Measurements from ENCODE around the gene AGO1.
"Not testable (repeated sequence)": the region's sequence is repeated elsewhere in the genome, so short reads cannot be mapped to it uniquely, and the experiment has no call there.

Gene AGO1

DNA sequence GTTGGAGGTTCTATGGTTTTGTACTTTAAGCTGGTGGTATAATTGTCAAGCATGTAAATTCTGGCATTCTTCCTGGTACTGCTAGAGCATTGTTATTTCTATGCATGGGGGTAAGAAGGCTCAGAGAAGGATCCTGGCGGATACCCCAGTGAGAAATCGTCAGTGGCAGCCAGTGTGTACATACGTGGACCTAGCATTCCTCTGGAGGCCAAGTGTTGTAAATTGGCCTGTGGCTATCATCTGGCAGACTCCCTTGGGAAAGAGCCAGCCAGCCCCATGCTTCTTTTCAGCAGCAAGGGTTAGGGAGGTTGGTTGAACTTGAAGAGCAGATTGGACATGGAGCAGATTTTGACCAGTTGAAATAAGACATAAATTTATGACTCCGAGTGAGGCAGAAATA is 42.7 kb downstream of the AGO1 start:
- no peak for DNase-seq

DNA sequence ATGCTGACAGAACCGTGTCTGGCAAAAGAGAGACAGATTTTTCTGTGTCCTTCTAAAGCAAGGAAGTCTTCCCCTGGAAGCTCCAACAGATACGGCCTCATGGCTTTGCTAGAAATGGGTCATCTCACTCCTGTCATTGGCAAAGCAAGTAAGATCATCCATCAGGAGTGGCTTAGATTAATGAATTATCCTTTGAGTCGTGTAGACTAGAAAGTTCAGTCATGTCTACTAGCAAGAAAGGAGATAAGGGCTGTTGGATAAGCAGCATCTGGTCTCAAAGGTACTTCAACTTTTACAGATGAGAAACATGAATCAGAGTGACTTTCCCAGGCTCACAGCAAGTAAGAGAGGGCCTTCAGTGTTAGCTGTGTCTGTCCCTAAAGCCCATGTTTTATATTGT is 44.5 kb downstream of the AGO1 start:
- no peak for DNase-seq

DNA sequence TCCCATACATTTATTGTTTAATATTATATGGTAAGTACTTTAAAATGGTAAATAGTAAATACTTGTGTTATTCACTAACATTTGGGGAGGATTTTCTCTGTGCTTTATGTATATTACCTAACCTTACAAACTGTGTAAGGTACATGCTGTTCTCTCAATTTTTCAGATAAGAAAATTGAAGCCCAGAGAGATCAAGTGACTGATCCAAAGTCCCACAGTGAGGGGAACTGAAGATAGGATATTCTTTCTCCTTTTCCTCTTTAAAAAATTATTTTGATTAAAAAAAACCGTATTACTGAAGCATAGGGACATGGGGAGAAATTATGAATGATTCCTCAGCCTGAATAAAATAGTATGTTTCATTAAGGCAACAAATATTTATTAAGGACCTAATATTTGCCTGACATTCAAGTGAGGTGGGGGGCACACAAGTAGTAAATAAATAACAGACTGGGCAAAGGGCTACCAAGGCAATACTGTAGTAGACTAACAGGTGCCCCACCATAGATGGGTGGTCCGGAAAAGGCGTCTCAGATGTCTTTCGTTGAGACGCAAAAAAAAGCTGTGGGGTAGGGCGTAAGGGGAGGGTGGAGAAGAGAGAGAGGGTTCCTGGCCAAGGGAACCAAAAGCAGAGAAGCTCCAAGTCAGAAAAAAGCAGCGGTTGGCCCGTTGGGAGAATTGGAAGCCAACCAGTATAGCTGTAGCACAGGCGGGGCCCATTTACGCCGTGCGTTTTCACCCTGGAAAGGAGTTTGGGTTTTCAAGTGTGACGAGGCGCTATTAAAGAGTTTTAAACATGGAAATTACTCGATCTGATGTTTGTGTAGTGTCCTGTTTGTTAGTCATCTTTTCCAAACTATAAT is 47.0 kb downstream of the AGO1 start:
- DNase-seq, result no peak

DNA sequence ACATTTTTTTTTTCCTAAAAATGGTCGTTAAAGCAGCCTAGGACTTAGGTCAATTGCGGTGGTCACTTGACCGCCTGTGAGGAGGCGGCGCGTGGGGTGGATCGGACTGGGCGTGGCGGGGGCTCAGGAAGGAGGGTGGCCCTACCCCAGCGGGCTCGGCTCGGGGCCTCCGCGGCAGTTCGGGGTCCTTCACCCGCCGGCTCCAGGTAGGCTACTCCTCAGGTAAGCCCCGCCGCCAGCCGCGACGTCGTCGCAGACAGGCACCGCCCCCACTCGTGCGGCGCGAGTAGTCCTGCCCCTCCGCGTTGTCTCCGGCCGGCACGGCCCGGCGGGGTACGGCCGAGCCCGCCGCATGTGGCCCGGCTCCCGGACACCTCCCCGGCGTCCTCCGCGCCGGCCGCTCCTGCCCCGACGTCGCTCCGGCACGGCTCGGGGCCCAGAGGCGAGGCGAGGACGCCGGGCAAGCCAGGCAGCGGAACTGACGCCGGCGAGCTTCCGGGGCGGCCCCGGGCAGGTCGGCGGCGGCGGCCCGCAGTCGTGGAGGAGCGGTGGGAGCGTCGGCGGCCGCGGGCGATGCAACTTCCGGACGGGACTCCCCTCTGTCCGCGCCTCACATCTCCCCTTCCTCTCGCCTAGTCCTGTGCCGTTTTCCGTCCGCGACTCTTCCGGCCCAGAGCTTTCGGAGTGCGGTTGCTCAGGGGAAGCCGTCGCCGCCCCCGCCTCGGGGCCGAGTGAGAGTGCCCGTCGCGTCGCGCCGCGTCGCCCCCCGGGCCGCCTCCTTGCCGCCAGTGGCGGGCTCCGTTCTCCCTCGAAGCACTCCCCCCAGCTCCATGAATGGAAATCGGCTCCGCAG is 47.8 kb downstream of the AGO1 start, which contains the start of gene AGO3:
Gene AGO3 (plus strand): TSS at position 513 of the 853 bp plus-strand sequence. CDS start 322 bp downstream, at position 835.
- DNase-seq, result peak in 1 of 2 experiments; percentile 51

DNA sequence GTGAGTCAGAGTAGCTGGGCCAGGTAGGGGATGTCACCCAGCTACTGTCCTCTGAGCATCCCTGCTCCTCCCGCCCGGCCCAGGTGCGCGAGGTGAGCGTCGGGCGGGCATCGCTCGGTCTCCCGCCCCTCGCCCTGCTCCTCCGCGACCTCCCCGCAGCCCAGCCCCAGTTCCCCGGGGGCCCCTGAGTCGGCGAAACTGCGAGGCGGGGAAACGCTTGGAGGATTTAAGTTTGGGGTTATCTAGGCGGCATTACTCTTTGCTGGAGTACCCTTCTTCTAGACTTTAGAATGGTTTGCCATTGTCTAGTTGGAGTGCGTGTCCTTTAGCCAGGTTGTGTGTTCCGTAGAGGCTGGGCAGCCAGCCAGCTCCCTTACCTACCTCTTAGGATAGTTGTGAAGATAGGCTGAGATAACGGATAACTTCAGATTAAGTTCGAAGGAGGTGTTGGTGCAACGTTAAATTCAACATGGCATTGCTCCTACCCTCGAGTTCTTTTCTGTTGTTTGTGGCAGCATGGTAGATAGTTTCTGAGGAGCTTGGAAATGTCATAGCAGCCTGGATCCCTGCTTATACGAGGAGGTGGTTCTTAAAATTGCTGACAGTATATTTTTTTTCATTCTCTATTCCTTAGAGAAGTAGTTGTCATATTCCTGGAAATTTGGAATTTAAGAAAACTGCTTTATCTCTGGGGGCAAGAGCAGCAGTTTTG is 48.6 kb downstream of the AGO1 start:
- no peak for DNase-seq

DNA sequence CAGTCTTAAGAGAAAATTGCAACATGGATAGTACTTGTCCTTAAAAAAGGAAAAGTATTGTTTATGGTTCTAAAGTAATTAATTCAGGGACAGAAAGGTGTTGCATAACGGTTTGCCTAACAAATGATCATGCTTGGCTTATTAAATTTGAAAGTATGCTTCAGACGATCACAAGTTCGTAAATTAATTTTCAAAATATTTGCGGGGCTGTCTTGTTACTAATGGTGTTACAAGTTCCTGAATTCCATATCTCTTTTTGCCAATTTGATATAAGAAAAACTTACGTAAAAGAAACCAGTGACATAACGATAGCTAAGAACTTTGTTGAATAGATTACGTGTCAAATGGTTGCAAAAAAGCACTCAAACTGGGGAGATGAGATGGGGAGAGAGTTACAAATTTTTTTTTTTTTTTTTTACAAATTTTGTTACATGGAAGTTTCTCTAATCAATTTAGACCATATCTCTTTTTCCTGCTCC is 49.2 kb downstream of the AGO1 start:
- no peak for DNase-seq

DNA sequence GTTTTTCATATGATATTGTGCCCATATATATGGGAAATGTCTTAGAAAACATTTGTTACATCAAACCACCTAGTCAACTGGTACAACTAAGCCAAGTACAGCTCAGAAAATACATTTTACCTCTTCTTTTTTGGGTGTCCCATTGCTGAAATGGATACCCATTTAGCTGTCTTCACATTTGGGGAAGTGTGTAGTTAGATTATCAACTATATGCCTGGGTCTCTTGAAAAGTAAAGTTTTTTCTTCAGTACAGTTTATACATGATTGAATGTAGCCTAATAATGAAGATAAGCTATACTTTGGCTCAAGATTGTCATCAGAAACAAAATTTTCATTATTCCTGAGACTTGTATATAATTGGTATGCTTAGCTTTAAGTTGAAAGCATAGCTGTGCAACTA is 49.9 kb downstream of the AGO1 start:
- no peak for DNase-seq

DNA sequence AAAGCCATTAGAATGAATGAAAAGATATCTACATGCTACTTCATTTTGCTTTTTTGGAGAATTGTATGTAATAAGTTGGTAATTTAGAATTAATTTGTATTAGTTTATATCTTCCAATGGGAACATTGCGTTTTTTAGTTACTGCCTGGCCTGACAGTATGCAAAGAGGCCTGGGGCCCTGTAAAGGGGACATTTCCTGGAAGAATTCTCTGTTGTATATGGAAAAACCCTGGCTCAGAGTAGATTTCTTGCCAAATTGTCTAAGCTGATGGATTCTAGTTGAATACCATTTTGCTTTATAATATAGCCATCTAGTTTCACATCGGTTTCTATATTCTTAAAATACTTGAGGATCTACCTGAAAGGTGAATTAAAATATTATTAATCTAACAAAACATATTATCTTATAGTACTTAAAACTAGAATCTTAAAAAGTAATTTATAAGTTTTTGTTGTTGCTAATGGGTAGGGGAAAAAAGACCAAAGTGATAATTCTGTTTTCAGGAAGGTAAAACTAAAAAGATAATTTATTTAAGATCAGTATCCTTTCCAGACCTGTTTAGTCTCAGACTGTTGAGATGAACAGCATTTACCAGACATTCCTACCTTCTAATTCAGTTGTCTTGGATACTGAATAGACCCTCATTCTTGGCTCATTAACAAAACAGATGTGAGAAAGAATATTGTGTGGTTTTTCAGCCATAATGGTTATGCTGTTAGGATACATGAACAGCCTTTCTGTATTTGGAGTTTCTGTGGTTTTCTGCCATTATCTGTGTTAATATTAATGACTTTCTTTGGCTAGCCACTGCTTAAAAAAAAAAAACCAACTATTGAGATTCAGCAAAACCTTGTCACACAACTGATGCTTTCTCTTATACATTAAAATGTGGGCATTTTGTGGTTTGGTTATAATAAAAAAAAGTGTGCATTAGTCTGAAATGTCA is 52.7 kb downstream of the AGO1 start:
- DNase-seq, result no peak

DNA sequence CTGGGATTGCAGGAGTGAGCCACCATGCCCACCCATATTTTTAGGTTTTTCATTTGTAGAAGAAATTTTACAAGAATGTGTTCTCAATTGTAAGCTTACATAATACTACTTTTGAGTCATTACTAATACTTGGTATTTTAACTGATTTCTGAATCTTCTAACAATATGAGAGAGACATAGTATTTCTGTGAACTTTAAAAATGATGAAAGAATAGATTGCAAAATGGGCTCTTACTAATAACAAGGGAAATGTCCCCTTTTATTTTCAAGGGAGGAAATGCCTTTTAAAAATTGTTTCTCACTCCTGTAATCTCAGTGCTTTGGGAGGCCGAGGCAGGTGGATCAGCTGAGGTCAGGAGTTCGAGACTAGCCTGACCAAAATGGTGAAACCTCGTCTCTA is 53.8 kb downstream of the AGO1 start:
- no peak for DNase-seq

DNA sequence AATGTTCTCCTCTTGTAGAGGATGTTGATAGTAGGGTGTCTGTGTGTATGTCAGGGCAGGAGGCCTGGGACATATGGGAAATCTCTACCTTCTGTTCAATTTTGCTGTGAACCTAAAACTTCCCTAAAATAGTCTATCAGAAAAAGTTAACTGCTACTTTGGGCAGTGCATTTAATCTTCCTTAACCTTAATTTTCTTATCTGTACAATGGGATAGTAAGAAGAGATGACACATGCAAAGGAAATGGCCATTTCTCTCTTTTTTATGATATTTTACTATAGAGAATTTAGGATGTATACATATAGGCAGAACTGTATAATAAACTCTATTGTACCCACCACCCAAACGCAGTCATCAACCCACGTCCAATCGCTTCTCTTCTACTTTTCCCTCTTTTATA is 56.5 kb downstream of the AGO1 start:
- no peak for DNase-seq

DNA sequence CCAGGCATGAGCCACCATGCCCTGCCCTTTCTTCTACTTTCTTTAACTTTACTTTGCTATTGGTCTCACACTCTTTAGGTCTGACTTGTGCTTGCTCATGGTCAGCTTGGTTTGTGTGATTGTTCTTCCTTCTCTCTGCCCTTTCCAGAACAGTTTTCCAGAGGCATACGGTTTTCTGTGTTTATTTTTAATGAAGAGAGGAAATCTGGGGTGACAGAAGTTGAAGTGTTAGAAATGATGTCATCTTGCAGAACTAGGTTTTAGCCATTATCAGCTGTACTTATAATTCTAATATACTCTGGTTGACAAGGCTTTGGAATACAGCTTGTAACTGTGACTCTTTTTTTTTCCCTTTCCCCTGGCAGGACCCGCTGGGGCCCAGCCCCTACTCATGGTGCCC is 62.3 kb downstream of the AGO1 start:
- no peak for DNase-seq

DNA sequence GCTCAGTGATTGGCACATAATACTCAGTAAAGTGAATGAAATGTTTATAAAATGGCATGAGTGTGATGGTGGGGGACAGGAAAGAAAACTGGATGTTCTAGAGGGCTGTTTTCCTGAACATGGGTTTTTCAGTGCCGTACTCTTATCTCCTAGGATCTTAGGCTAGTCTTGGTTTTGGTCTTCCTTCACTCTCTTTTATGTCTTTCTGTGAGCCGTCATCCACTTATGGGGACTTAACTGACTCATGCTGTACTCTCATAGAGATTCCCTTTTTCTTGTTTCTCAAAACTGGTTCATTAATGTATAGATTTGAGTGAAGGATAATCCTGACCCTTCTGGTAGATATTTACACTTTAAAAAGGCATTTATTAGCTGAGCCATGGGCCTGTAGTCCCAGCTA is 64.5 kb downstream of the AGO1 start:
- DNase-seq, result no peak

DNA sequence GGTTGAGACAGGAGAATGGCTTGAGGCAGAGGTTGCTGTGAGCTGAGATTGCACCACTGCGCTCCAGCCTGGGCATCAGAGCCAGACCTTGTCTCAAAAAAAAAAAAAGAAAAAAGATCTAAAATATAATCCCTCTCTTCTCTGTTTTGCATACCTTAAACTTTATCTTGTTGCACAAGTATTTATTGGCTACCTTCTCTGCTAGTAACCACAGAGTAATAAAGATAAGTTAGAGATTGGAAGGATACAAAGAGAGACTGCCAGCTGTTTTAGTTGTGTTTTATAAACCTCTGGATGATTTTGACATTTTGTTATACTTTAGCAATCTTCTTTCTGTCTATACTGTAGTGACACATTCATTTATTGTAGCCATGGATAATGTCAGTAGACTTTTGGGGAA is 75.5 kb downstream of the AGO1 start:
- no peak for DNase-seq

DNA sequence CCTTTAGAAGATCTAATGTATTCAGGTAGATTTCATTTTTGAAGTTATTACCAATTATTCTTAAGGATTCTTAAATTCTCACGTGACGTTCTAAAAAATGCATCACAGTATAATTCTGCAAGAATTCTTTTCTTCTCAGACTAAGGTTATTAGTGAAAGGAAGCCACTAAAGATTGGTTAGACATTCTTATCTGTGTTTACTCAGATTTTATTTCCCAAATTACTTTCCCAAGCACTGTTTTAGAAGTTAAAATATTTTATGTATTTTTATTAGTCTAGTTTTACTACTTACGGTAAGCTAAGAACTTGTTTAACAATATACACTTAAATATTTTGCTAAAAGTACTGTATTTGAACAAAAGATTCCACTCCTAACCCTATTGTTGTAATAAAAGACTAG is 76.3 kb downstream of the AGO1 start:
- DNase-seq, result no peak

DNA sequence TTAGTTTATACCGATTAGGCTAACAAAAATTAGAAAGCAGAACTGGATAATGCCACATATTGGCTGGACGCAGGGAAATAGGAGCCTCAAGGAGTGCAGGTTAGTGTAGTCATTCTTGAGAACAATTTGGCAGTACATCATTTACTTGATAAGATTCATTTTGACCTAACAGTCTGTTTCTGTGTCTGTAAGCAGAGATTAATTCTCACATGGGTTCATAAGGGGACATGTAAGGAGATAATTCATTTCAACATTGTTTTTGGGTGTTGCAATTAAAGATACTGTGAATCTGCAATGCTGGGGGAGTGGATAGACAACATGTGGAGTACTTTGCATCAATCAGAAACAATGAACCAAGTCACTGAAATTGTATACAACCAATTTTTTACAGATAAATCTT is 79.9 kb downstream of the AGO1 start:
- no peak for DNase-seq

DNA sequence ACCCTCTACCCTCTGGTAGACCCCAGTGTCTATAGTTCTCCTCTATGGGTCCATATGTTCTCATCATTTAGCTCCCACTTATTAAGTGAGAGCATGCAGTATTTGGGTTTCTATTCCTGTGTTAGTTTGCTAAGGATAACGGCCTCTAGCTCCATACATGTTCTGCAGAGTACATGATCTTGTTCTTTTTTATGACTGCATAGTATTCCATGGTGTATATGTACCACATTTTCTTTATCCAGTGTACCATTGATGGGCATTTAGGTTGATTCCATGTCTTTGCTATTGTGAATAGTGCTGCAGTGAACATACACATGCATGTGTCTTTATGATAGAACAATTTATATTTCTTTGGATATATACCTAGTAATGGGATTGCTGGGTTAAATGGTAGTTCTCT is 81.3 kb downstream of the AGO1 start:
- not testable (repeated sequence) for DNase-seq

DNA sequence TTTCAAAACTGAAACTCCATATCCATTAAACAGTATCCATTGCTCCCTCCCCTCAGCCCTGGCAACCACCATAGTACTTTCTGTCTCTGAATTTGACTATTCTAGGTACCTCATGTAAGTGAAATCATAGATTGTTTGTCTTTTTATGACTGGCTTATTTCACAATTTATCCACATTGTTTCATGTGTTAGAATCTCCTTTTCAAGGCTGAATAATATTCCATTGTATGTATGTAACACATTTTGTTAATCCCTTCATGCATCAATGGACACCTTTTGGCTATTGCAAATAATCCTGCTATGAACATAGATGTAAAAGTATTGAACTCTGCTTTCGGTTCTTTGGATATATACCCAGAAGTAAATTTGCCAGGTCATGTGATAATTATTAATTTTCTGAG is 85.4 kb downstream of the AGO1 start:
- DNase-seq, result no peak

DNA sequence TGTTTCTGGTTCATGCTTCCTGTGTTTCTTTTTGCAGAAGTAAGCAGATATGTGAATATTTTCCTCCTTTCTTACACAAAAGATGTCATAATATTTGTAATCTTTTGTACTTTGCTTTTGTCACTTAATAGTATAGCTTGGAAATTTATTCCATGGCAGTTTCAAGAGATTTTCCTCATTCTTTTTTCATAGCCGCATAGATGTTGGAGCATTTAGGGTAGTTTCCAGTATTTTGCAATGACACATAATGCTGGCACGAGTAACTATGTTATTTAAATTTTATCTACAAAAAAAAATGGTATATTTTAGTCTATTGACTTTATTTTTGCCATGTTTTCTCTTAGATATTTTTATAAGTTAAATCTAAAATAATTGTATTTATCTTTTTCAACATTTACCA is 88.6 kb downstream of the AGO1 start:
- DNase-seq, result no peak

DNA sequence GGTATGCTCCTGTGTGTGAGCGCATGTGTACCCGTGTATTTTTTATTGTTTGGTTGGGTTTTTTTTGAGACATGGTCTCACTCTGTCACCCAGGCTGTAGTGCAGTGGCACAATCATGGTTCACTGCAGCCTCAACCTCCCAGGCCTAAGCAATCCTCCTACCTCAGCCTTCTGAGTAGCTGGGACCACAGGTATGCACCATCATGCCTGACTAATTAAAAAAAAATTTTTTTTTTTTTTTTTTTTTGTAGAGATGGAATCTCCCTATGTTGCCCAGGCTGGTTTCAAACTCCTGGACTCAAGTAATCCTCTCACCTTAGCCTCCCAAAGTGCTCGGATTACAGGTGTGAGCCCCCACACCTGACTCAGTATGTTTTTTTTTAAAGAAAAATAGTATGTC is 89.6 kb downstream of the AGO1 start:
- DNase-seq, result not testable (repeated sequence)

DNA sequence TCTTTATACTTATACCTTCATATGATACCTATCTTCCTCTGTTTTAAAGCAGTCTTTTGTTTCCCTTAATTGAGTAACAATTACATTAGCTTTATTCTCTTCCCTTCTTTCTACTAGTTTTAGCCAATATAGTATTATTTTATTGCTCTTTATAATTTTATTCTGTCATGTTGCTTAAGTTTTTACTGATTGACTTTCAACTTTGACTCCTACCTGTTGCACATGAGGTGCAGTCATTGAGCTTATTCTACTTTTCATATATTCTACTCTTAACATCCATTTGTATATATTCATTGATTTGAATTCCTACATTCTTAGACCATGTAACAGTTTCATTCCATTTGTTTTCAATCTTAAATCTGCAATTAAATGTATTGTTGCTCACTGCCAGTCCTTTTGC is 97.1 kb downstream of the AGO1 start:
- DNase-seq, result no peak

All from cerebellar nuclear complex (tissue), 1 donor.